Measurements from ENCODE around the gene LCAT. TPM values are rescaled to one million over a fixed set of nuclear protein-coding genes. Genes with fewer than 3 reads are reported as not detected.

The LCAT gene
- polyA plus RNA-seq, 1 of the 3 experiments (the other 2 are of a cell fraction) = 11.1 TPM

- H3K9ac ChIP-seq = no peak overlapping the region
- no peak overlapping the region for H3K4me2 ChIP-seq
- H3K4me1 ChIP-seq (ENCODE audit: control insufficient read depth in 1 of 2, insufficient read depth in 2 of 2, low read depth in 1 of 2, low read length in 1 of 2) = peaks cover 0 to 22% of the 10 kb centered on the region in 2 experiments; a peak in 1 of 4 replicates
- H3K79me2 ChIP-seq (ENCODE audit: insufficient read depth) = peaks cover 10% of the 10 kb centered on the region; the same call in 1 of the 2 replicates
- H3K36me3 ChIP-seq (replicated peaks in 1 of 2; ENCODE audit: control insufficient read depth in 1 of 2, insufficient read depth in 2 of 2, low read length in 1 of 2) = peaks cover 12 to 60% of the 10 kb centered on the region in 2 experiments
- H3K9me2 ChIP-seq = no peaks in the 10 kb centered on the region
- no peak overlapping the region for H3K4me3 ChIP-seq (ENCODE audit: low read depth in 2 of 2, low read length in 1 of 2)
- CTCF ChIA-PET = interaction anchor here (0.7 to 28.1 kb wide), 9 partner anchors 11 to 272 kb away, joined by 3 to 564 read pairs (median 5); partner anchors contain the start of genes CTRL, EDC4, NRN1L and PSKH1
- no peaks in the 10 kb centered on the region for H3K9me3 ChIP-seq
- no peak overlapping the region for H2AFZ ChIP-seq (ENCODE audit: low read depth)
- peaks cover 22% of the 10 kb centered on the region for H3F3A ChIP-seq (replicated peaks; ENCODE audit: insufficient read depth)
- H4K20me1 ChIP-seq (ENCODE audit: insufficient read depth) = peaks cover 13% of the 10 kb centered on the region; the same call in 1 of the 2 replicates
- no peak overlapping the region; a peak in 1 of 4 replicates for H3K27ac ChIP-seq (ENCODE audit: low read depth in 2 of 2, low read length in 1 of 2)
- no peak for DNase-seq
- POLR2A ChIA-PET = no interaction called here
- 98% methylated on average over 6 of the region's 6 CpGs for WGBS (ENCODE audit: low lambda C conversion rate)
- TF ChIP-seq GATA2 (CRISPR knock-in tag; IDR thresholded peaks at IDR 0.05) (no peak), RCOR1 (IDR thresholded peaks at IDR 0.05; ENCODE audit: low read length) (no peak), NFIC (IDR thresholded peaks at IDR 0.05; ENCODE audit: borderline replicate concordance) (no peak)
- H3K27me3 ChIP-seq (ENCODE audit: insufficient read depth) = no peaks in the 10 kb centered on the region
Measured at GRCh38 chr16:67943256-67943618, 683 bp downstream of the LCAT start.

- Histone ChIP-seq H3K79me2 (ENCODE audit: insufficient read depth) (peaks cover 16% of the 10 kb centered on the region; the same call in 1 of the 2 replicates), H3K4me2 (no peak overlapping the region), H3K9ac (no peak overlapping the region), H3F3A (replicated peaks; ENCODE audit: insufficient read depth) (peaks cover 22% of the 10 kb centered on the region), H3K9me3 (no peaks in the 10 kb centered on the region), H3K27ac (ENCODE audit: low read depth in 2 of 2, low read length in 1 of 2) (peak overlapping the region in 1 of 2 experiments; percentile 20; a peak in 1 of 4 replicates), H3K9me2 (no peaks in the 10 kb centered on the region), H3K4me1 (ENCODE audit: control insufficient read depth in 1 of 2, insufficient read depth in 2 of 2, low read depth in 1 of 2, low read length in 1 of 2) (peaks cover 0 to 22% of the 10 kb centered on the region in 2 experiments; a peak in 1 of 4 replicates), H3K4me3 (ENCODE audit: low read depth in 2 of 2, low read length in 1 of 2) (peak overlapping the region in 1 of 2 experiments; percentile 16; a peak in 1 of 4 replicates), H3K36me3 (replicated peaks in 1 of 2; ENCODE audit: control insufficient read depth in 1 of 2, insufficient read depth in 2 of 2, low read length in 1 of 2) (peaks cover 12 to 54% of the 10 kb centered on the region in 2 experiments), H4K20me1 (ENCODE audit: insufficient read depth) (peaks cover 13% of the 10 kb centered on the region; the same call in 1 of the 2 replicates), H3K27me3 (ENCODE audit: insufficient read depth) (no peaks in the 10 kb centered on the region), H2AFZ (ENCODE audit: low read depth) (no peak overlapping the region)
- ChIA-PET CTCF (interaction anchor here (0.5 to 28.1 kb wide), 21 partner anchors 8 to 1868 kb away, joined by 3 to 564 read pairs (median 5); partner anchors contain the start of genes CTRL, EDC4, NFATC3 and NRN1L), POLR2A (interaction anchor here (1.0 to 1.6 kb wide), 2 partner anchors 9 to 54 kb away, joined by 3 to 4 read pairs; no protein-coding TSS in a partner anchor)
- TF ChIP-seq POLR2AphosphoS5 (IDR thresholded peaks at IDR 0.05; ENCODE audit: low read depth, low read length) (no peak), TEAD4 (IDR thresholded peaks at IDR 0.05; ENCODE audit: borderline replicate concordance, insufficient read depth) (no peak), USF1 (IDR thresholded peaks at IDR 0.05; ENCODE audit: borderline replicate concordance, low read depth) (no peak), USF2 (IDR thresholded peaks at IDR 0.05; ENCODE audit: borderline replicate concordance, low read depth, low read length) (no peak), EZH2phosphoT487 (IDR thresholded peaks at IDR 0.05; ENCODE audit: borderline replicate concordance, low read depth) (no peak), CHD2 (IDR thresholded peaks at IDR 0.05; ENCODE audit: low read length, partially characterized antibody) (no peak), JUND (IDR thresholded peaks at IDR 0.05) (no peak), FOXM1 (IDR thresholded peaks at IDR 0.05; ENCODE audit: low read depth) (no peak), TAF1 (IDR thresholded peaks at IDR 0.05; ENCODE audit: borderline replicate concordance, low read depth, low read length) (no peak), EP300 (IDR thresholded peaks at IDR 0.05; ENCODE audit: borderline replicate concordance in 1 of 2, low read depth in 1 of 2, low read length in 1 of 2) (no peak), GATA2 (CRISPR knock-in tag; IDR thresholded peaks at IDR 0.05) (no peak), ELF1 (IDR thresholded peaks at IDR 0.05) (no peak), MXI1 (IDR thresholded peaks at IDR 0.05; ENCODE audit: low read depth, low read length) (no peak)
- WGBS (ENCODE audit: low lambda C conversion rate) = 85% methylated on average over 6 of the region's 27 CpGs
- DNase-seq = no peak
Measured at GRCh38 chr16:67942510-67943255, 1.2 kb downstream of the LCAT start.

Measured in SK-N-SH (cell line).